Stimulated activated naive B cell treated with anti-CD40 and anti-IgM and Interleukin-4, amounts not matched to agents 10 μg/mL and 1 μg/mL and 100 μg/mL, for 72 hours (primary cell): ENCODE data around the gene RBM44.
"Not testable (repeated sequence)": the region's sequence is repeated elsewhere in the genome, so short reads cannot be mapped to it uniquely, and the experiment has no call there.

Source experiments
- ATAC-seq, 2 donors: fragments of 150-1000 bp; cut with Tn5 transposase; replicated peaks; 2 replicates each; pipeline ENCODE4 v1.10.0; 2021; ENCODE audit warnings: moderate library complexity in 1 of 2
- DNase-seq: peaks from one replicate; pipeline ENCODE4 v3.0.0; 2021
- H3K27ac Mint-ChIP-seq: one replicate; pipeline ENCODE4 v1.8.0; 2022; ENCODE audit warnings: mild to moderate bottlenecking, mixed read lengths
- H3K27me3 Mint-ChIP-seq, 2 donors: one replicate each; pipeline ENCODE4 v1.8.0; 2022; ENCODE audit warnings: mixed read lengths in 2 of 2
- H3K36me3 Mint-ChIP-seq, 2 donors: one replicate each; pipeline ENCODE4 v1.8.0; 2022; ENCODE audit warnings: mixed read lengths in 2 of 2, mild to moderate bottlenecking in 1 of 2
- H3K4me1 Mint-ChIP-seq, 2 donors: one replicate each; pipeline ENCODE4 v1.8.0; 2022; ENCODE audit warnings: mixed read lengths in 2 of 2, mild to moderate bottlenecking in 1 of 2
- H3K4me3 Mint-ChIP-seq, 2 donors: one replicate each; pipeline ENCODE4 v1.8.0; 2022; ENCODE audit warnings: mild to moderate bottlenecking in 2 of 2, mixed read lengths in 2 of 2, moderate library complexity in 1 of 2
- H3K9me3 Mint-ChIP-seq, 2 donors: one replicate each; pipeline ENCODE4 v1.8.0; 2022; ENCODE audit warnings: mixed read lengths in 2 of 2, mild to moderate bottlenecking in 1 of 2

Gene RBM44

GRCh38 chr2:237762291-237763182 is 36.0 kb upstream of the RBM44 start:
- peaks cover 42 to 52% of the 10 kb centered on the region in 2 donors for H3K36me3 Mint-ChIP-seq
- peak overlapping the region; percentile 15 for H3K27ac Mint-ChIP-seq
- not testable (repeated sequence) for ATAC-seq, H3K9me3 Mint-ChIP-seq, H3K4me1 Mint-ChIP-seq, H3K27me3 Mint-ChIP-seq, DNase-seq
- peak overlapping the region in 1 of 2 donors; percentile 35 for H3K4me3 Mint-ChIP-seq

- no peak for DNase-seq
- Mint-ChIP-seq H3K4me3 (no peak overlapping the region), H3K4me1 (peaks cover 0 to 9% of the 10 kb centered on the region in 2 donors), H3K9me3 (no peaks in the 10 kb centered on the region), H3K36me3 (peaks cover 45 to 56% of the 10 kb centered on the region in 2 donors), H3K27me3 (no peaks in the 10 kb centered on the region), H3K27ac (no peak overlapping the region)
- ATAC-seq, result no peak
Observed at GRCh38 chr2:237763812-237764211, 34.8 kb upstream of the RBM44 start.

- not testable (repeated sequence) for H3K4me3 Mint-ChIP-seq, ATAC-seq
Observed at GRCh38 chr2:237765122-237765521, 33.5 kb upstream of the RBM44 start.

GRCh38 chr2:237765875-237766274 is 32.7 kb upstream of the RBM44 start:
- ATAC-seq, result no peak
- no peaks in the 10 kb centered on the region for H3K9me3 Mint-ChIP-seq
- H3K4me3 Mint-ChIP-seq, result no peak overlapping the region
- H3K36me3 Mint-ChIP-seq, result peaks cover 39 to 53% of the 10 kb centered on the region in 2 donors
- H3K4me1 Mint-ChIP-seq, result peaks cover 0 to 5% of the 10 kb centered on the region in 2 donors
- H3K27me3 Mint-ChIP-seq, result no peaks in the 10 kb centered on the region
- no peak overlapping the region for H3K27ac Mint-ChIP-seq
- no peak for DNase-seq

More at GRCh38 chr2:237765122-237765521, 33.5 kb upstream of the RBM44 start:
- H3K27ac Mint-ChIP-seq, H3K27me3 Mint-ChIP-seq, H3K4me1 Mint-ChIP-seq, H3K9me3 Mint-ChIP-seq, DNase-seq: not testable (repeated sequence)
- peaks cover 41 to 55% of the 10 kb centered on the region in 2 donors for H3K36me3 Mint-ChIP-seq

GRCh38 chr2:237766340-237766739 is 32.2 kb upstream of the RBM44 start:
- Mint-ChIP-seq H3K9me3 (no peaks in the 10 kb centered on the region), H3K36me3 (peaks cover 43 to 55% of the 10 kb centered on the region in 2 donors), H3K4me1 (peaks cover 0 to 5% of the 10 kb centered on the region in 2 donors), H3K27me3 (no peaks in the 10 kb centered on the region), H3K27ac (peak overlapping the region; percentile 75), H3K4me3 (no peak overlapping the region)
- no peak for DNase-seq
- ATAC-seq, result no peak

GRCh38 chr2:237772513-237772912 is 26.1 kb upstream of the RBM44 start:
- H3K4me1 Mint-ChIP-seq, result peaks cover 0 to 1% of the 10 kb centered on the region in 2 donors
- DNase-seq (no peak), ATAC-seq (no peak)
- peaks cover 60 to 65% of the 10 kb centered on the region in 2 donors for H3K36me3 Mint-ChIP-seq
- H3K4me3 Mint-ChIP-seq, result no peak overlapping the region
- peak overlapping the region; percentile 7 for H3K27ac Mint-ChIP-seq
- no peaks in the 10 kb centered on the region for H3K9me3 Mint-ChIP-seq
- no peaks in the 10 kb centered on the region for H3K27me3 Mint-ChIP-seq

- peaks cover 0 to 1% of the 10 kb centered on the region in 2 donors for H3K9me3 Mint-ChIP-seq
- H3K27me3 Mint-ChIP-seq, result no peaks in the 10 kb centered on the region
- ATAC-seq, result no peak
- H3K27ac Mint-ChIP-seq, result no peak overlapping the region
- no peak overlapping the region for H3K4me3 Mint-ChIP-seq
- DNase-seq, result no peak
- H3K4me1 Mint-ChIP-seq, result peaks cover 0 to 1% of the 10 kb centered on the region in 2 donors
- peaks cover 60 to 69% of the 10 kb centered on the region in 2 donors for H3K36me3 Mint-ChIP-seq
Observed at GRCh38 chr2:237773826-237774225, 24.8 kb upstream of the RBM44 start.

GRCh38 chr2:237774811-237775553 is 23.6 kb upstream of the RBM44 start:
- Mint-ChIP-seq H3K27ac (peak overlapping the region; percentile 93), H3K4me3 (peak overlapping the region in 1 of 2 donors; percentile 10), H3K27me3 (no peaks in the 10 kb centered on the region), H3K9me3 (peaks cover 0 to 1% of the 10 kb centered on the region in 2 donors), H3K4me1 (peaks cover 0 to 1% of the 10 kb centered on the region in 2 donors), H3K36me3 (peaks cover 69 to 73% of the 10 kb centered on the region in 2 donors)
- ATAC-seq, result peak; percentile 86 to 92
- DNase-seq, result peak; percentile 26

GRCh38 chr2:237779521-237779920 is 19.1 kb upstream of the RBM44 start:
- Mint-ChIP-seq H3K27me3 (no peaks in the 10 kb centered on the region), H3K27ac (peak overlapping the region; percentile 27), H3K4me1 (no peaks in the 10 kb centered on the region), H3K36me3 (peaks cover 76 to 90% of the 10 kb centered on the region in 2 donors), H3K9me3 (peaks cover 8 to 11% of the 10 kb centered on the region in 2 donors), H3K4me3 (no peak overlapping the region)
- DNase-seq, result no peak
- no peak for ATAC-seq

GRCh38 chr2:237782181-237782580 is 16.4 kb upstream of the RBM44 start:
- H3K4me3 Mint-ChIP-seq, result no peak overlapping the region
- peak overlapping the region; percentile 56 for H3K27ac Mint-ChIP-seq
- no peaks in the 10 kb centered on the region for H3K27me3 Mint-ChIP-seq
- H3K9me3 Mint-ChIP-seq, result peaks cover 12 to 19% of the 10 kb centered on the region in 2 donors
- peaks cover 73 to 91% of the 10 kb centered on the region in 2 donors for H3K36me3 Mint-ChIP-seq
- DNase-seq (no peak), ATAC-seq (no peak)
- H3K4me1 Mint-ChIP-seq, result peaks cover 0 to 3% of the 10 kb centered on the region in 2 donors

- H3K4me1 Mint-ChIP-seq, DNase-seq, ATAC-seq, H3K4me3 Mint-ChIP-seq, H3K27ac Mint-ChIP-seq, H3K27me3 Mint-ChIP-seq: not testable (repeated sequence)
- Mint-ChIP-seq H3K36me3 (peaks cover 65 to 84% of the 10 kb centered on the region in 2 donors), H3K9me3 (peaks cover 12 to 19% of the 10 kb centered on the region in 2 donors)
Observed at GRCh38 chr2:237783678-237784077, 14.9 kb upstream of the RBM44 start.

- Mint-ChIP-seq H3K4me1 (peaks cover 2 to 4% of the 10 kb centered on the region in 2 donors), H3K4me3 (no peak overlapping the region), H3K27ac (peak overlapping the region; percentile 82), H3K36me3 (peaks cover 42 to 82% of the 10 kb centered on the region in 2 donors), H3K9me3 (peaks cover 12 to 17% of the 10 kb centered on the region in 2 donors), H3K27me3 (no peaks in the 10 kb centered on the region)
- DNase-seq (no peak), ATAC-seq (no peak)
Observed at GRCh38 chr2:237786936-237787335, 11.6 kb upstream of the RBM44 start.

- peak overlapping the region; percentile 25 for H3K27ac Mint-ChIP-seq
Observed at GRCh38 chr2:237790353-237790752, 8.2 kb upstream of the RBM44 start.

GRCh38 chr2:237791977-237792727 is 6.4 kb upstream of the RBM44 start:
- H3K4me1 Mint-ChIP-seq, result peaks cover 2% of the 10 kb centered on the region in 2 donors
- peaks cover 16 to 47% of the 10 kb centered on the region in 2 donors for H3K36me3 Mint-ChIP-seq
- H3K4me3 Mint-ChIP-seq, result no peak overlapping the region
- no peaks in the 10 kb centered on the region for H3K27me3 Mint-ChIP-seq
- H3K9me3 Mint-ChIP-seq, result peaks cover 0 to 1% of the 10 kb centered on the region in 2 donors
- DNase-seq, result no peak
- H3K27ac Mint-ChIP-seq, result no peak overlapping the region
- no peak for ATAC-seq

More at GRCh38 chr2:237790353-237790752, 8.2 kb upstream of the RBM44 start:
- no peaks in the 10 kb centered on the region for H3K27me3 Mint-ChIP-seq
- ATAC-seq (no peak), DNase-seq (no peak)
- no peak overlapping the region for H3K4me3 Mint-ChIP-seq
- H3K9me3 Mint-ChIP-seq, result peaks cover 4 to 9% of the 10 kb centered on the region in 2 donors
- peaks cover 27 to 63% of the 10 kb centered on the region in 2 donors for H3K36me3 Mint-ChIP-seq
- H3K4me1 Mint-ChIP-seq, result peaks cover 2 to 4% of the 10 kb centered on the region in 2 donors
